C4-2B (cell line): ENCODE data around the gene C1S.

ENCODE experiments used
- ZFX ChIP-seq: fragments of 450-650 bp; IDR thresholded peaks from 2 replicates; pipeline ENCODE4 v1.6.1; 2017
- TF ChIP-seq, protein P1 (sequence below): fragments of 450-650 bp; conservative IDR thresholded peaks from 2 replicates; pipeline ENCODE4 v1.5.1; 2017; ENCODE audit warnings: mild to moderate bottlenecking

DNA sequence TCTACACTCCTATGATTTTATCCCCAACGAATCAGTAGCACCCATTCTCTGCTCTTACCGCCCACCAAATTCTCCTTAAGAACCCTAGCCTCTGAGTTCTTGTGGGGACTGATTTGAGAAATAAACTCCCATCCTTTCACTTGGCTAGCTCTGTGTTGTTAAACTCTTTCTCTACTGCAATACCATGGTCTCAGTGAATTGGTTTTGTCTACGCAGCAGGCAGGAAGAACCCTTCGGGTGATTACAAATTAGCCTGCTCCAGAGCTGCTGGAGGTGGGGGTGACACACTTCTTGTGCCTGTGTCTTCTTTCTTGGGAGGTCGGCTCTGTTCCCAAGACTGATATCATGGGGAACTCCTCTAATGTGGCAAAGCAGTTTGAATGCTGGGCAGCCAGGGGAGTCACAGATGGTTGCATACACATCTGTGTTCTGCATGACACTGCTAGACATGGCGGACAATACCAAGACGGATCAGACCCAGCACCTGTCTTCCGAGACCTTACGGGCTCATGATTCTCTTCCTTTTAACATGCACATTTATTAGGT, 1.6 kb upstream of the C1S start:
- TF ChIP-seq, protein P1, sequence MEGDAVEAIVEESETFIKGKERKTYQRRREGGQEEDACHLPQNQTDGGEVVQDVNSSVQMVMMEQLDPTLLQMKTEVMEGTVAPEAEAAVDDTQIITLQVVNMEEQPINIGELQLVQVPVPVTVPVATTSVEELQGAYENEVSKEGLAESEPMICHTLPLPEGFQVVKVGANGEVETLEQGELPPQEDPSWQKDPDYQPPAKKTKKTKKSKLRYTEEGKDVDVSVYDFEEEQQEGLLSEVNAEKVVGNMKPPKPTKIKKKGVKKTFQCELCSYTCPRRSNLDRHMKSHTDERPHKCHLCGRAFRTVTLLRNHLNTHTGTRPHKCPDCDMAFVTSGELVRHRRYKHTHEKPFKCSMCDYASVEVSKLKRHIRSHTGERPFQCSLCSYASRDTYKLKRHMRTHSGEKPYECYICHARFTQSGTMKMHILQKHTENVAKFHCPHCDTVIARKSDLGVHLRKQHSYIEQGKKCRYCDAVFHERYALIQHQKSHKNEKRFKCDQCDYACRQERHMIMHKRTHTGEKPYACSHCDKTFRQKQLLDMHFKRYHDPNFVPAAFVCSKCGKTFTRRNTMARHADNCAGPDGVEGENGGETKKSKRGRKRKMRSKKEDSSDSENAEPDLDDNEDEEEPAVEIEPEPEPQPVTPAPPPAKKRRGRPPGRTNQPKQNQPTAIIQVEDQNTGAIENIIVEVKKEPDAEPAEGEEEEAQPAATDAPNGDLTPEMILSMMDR, result no peak
- no peak; the same call in 1 of the 2 replicates for TF ChIP-seq ZFX
